K562 (cell line): ENCODE results near the gene IRF2BP2. TPM values are rescaled to one million over a fixed set of nuclear protein-coding genes. Genes with fewer than 3 reads are reported as not detected.

Experiments
- ATAC-seq: fragments of 200-7000 bp; cut with Tn5 transposase; 3 replicates; pipeline ENCODE4 v1.9.1; 2020; ENCODE audit warnings: moderate library complexity
- BruUV-seq: library from RNA; stranded (reverse); fragments of 400-500 nt; replicated peaks from 2 replicates; lab custom pipeline; 2021; lab: Mats Ljungman, UMichigan
- CTCF ChIA-PET: fragments of 300-600 bp; formaldehyde crosslinking; extraction: SDS; loops from one replicate; lab custom pipeline; 2021; ENCODE audit warnings: low intra/inter-chr PET ratio; lab: Yijun Ruan, JAX
- POLR2A ChIA-PET: fragments of 300-600, 350-650 bp; sonication (Branson Sonifier 250); formaldehyde crosslinking; extraction: SDS; loops from one replicate; lab custom pipeline; 2021; ENCODE audit warnings: antibody characterized with exemption, inconsistent platforms; lab: Yijun Ruan, JAX
- DNase-seq, 4 experiments: peaks; one replicate each; pipeline versions ENCODE4 v3.0.0 to v3.0.0-alpha.2; 2011 to 2018; ENCODE audit warnings: low spot score in 3 of 4, mixed read lengths in 3 of 4; ENCODE audit errors: extremely low read depth in 1 of 4
- FAIRE-seq: peaks from 2 replicates; lab custom pipeline; 2011; peaks lifted over from hg19 to GRCh38; lab: Jason Lieb, UNC
- H2AFZ ChIP-seq: 2 replicates; pipeline ENCODE4 v1.6.0; 2011; ENCODE audit warnings: low read depth, low read length, control low read depth, inconsistent platforms
- H3K27ac ChIP-seq: fragments of 200-600 bp; 3 replicates; pipeline ENCODE4 v1.8.0; 2011; ENCODE audit warnings: low read depth, mild to moderate bottlenecking, control low read depth, inconsistent platforms, low read length, moderate library complexity, mixed read lengths; ENCODE audit errors: extremely low read depth
- H3K27me3 ChIP-seq, 2 experiments: fragments of 300-600 bp in 1 of 2; 2 replicates in 1 of 2; 3 replicates in 1 of 2; pipeline versions ENCODE4 v1.6.0 to v1.8.0; 2011; ENCODE audit warnings: inconsistent platforms in 2 of 2, low read length in 2 of 2, mild to moderate bottlenecking in 1 of 2, mixed read lengths in 1 of 2, moderate library complexity in 1 of 2; ENCODE audit not compliant: control insufficient read depth in 2 of 2, insufficient read depth in 2 of 2
- H3K36me3 ChIP-seq: fragments of 300-600 bp; 3 replicates; pipeline ENCODE4 v1.8.0; 2011; ENCODE audit warnings: mild to moderate bottlenecking, low read length, inconsistent platforms; ENCODE audit not compliant: control insufficient read depth, insufficient read depth
- H3K4me1 ChIP-seq, 2 experiments: fragments of 200-600 bp in 1 of 2; replicated peaks in 1 of 2; 2 replicates in 1 of 2; 3 replicates in 1 of 2; pipeline versions ENCODE4 v1.5.1 to v1.8.0; 2011; ENCODE audit warnings: inconsistent platforms in 2 of 2, low read length in 2 of 2, mild to moderate bottlenecking in 1 of 2, mixed read lengths in 1 of 2, moderate library complexity in 1 of 2; ENCODE audit not compliant: control insufficient read depth in 2 of 2, insufficient read depth in 2 of 2
- H3K4me2 ChIP-seq: 2 replicates; pipeline ENCODE4 v1.6.1; 2011; ENCODE audit warnings: low read length, control low read depth, inconsistent platforms, mixed read lengths; ENCODE audit not compliant: insufficient read depth
- H3K4me3 ChIP-seq: fragments of 200-600 bp; sonication (generic), shearing (Covaris generic); 2 replicates; pipeline ENCODE4 v1.5.1; 2016; ENCODE audit warnings: control low read depth, inconsistent platforms
- H3K79me2 ChIP-seq: fragments of 200-600 bp; 3 replicates; pipeline ENCODE4 v1.8.0; 2011; ENCODE audit warnings: low read length, inconsistent platforms; ENCODE audit not compliant: control insufficient read depth, insufficient read depth
- H3K9ac ChIP-seq, 2 experiments: 2 replicates each; pipeline versions ENCODE4 v1.6.0 to v1.6.1; 2011; ENCODE audit warnings: low read depth in 2 of 2, low read length in 2 of 2, control low read depth in 1 of 2, inconsistent platforms in 1 of 2, mild to moderate bottlenecking in 1 of 2, mixed read lengths in 1 of 2; ENCODE audit not compliant: insufficient read depth in 1 of 2
- H3K9me1 ChIP-seq: one replicate; pipeline ENCODE4 v1.6.0; 2011; ENCODE audit warnings: inconsistent platforms, mild to moderate bottlenecking, low read length, moderate library complexity; ENCODE audit not compliant: control insufficient read depth, insufficient read depth
- H3K9me3 ChIP-seq: replicated peaks from 2 replicates; pipeline ENCODE4 v1.5.1; 2011; ENCODE audit warnings: low read depth, low read length, inconsistent platforms; ENCODE audit not compliant: control insufficient read depth, insufficient read depth
- H4K20me1 ChIP-seq: replicated peaks from 2 replicates; pipeline ENCODE4 v1.6.1; 2011; ENCODE audit warnings: low read length, inconsistent platforms, mixed read lengths; ENCODE audit not compliant: control insufficient read depth, insufficient read depth
- AFF1 ChIP-seq, 2 experiments: fragments of 450-650 bp; IDR thresholded peaks; 2 replicates each; pipeline ENCODE4 v1.6.1; 2018; ENCODE audit warnings: mild to moderate bottlenecking in 2 of 2, low read depth in 1 of 2; ENCODE audit not compliant: partially characterized antibody in 2 of 2
- BRCA1 ChIP-seq, 2 experiments: fragments of 450-650 bp in 1 of 2; sonication (generic) in 1 of 2; formaldehyde crosslinking in 1 of 2; IDR thresholded peaks; 2 replicates each; pipeline versions ENCODE4 v1.5.0 to v1.6.1; 2017 to 2020; ENCODE audit warnings: mild to moderate bottlenecking in 1 of 2, missing genetic modification reagents in 1 of 2
- KLF16 ChIP-seq: IDR thresholded peaks from 2 replicates; pipeline ENCODE4 v1.6.1; 2016; ENCODE audit warnings: antibody characterized with exemption
- MAFK ChIP-seq: IDR thresholded peaks from 2 replicates; pipeline ENCODE4 v1.6.1; 2011; ENCODE audit warnings: low read length, improper control_type of control experiment
- RAD51 ChIP-seq: fragments of 450-650 bp; IDR thresholded peaks from 2 replicates; pipeline ENCODE4 v1.7.1; 2016; ENCODE audit warnings: low read depth, mild to moderate bottlenecking, borderline replicate concordance
- RFX7 ChIP-seq: fragments of 250-450 bp; sonication (Bioruptor Pico); IDR thresholded peaks from 2 replicates; pipeline ENCODE4 v1.5.1; 2021; ENCODE audit warnings: mild to moderate bottlenecking
- SP1 ChIP-seq: sonication (generic); formaldehyde crosslinking; IDR thresholded peaks from 2 replicates; pipeline ENCODE4 v1.8.1; 2022; ENCODE audit warnings: mild to moderate bottlenecking, missing genetic modification reagents
- ZC3H4 ChIP-seq: sonication (generic); formaldehyde crosslinking; IDR thresholded peaks from 2 replicates; pipeline ENCODE4 v1.9.0; 2021; ENCODE audit warnings: missing genetic modification reagents, borderline replicate concordance
- ZNF12 ChIP-seq: sonication (generic); formaldehyde crosslinking; IDR thresholded peaks from 2 replicates; pipeline ENCODE4 v1.4.0; 2020; ENCODE audit warnings: mild to moderate bottlenecking, missing genetic modification reagents
- ZNF512 ChIP-seq: IDR thresholded peaks from 2 replicates; pipeline ENCODE4 v1.6.1; 2016; ENCODE audit warnings: missing genetic modification characterization, missing compliant biosample characterization
- ZNF57 ChIP-seq: fragments of 450-650 bp; formaldehyde crosslinking; IDR thresholded peaks from 2 replicates; pipeline ENCODE4 v1.4.0; 2020; ENCODE audit warnings: mild to moderate bottlenecking, moderate library complexity
- ZNF707 ChIP-seq: fragments of 250-450 bp; sonication (Bioruptor Pico); conservative IDR thresholded peaks from 2 replicates; pipeline ENCODE4 v1.8.0; 2022; ENCODE audit warnings: inconsistent platforms, mild to moderate bottlenecking, moderate library complexity
- ZNF79 ChIP-seq: fragments of 250-450 bp; sonication (Bioruptor Pico); IDR thresholded peaks from 2 replicates; pipeline ENCODE4 v1.4.0; 2020; ENCODE audit warnings: low read depth, mild to moderate bottlenecking, moderate library complexity
- WGBS: fragments of 100-300 bp; shearing (Covaris generic); methylation state at CpG from one replicate; pipeline ENCODE4 v1.1.6; 2016; ENCODE audit warnings: low coverage, mixed read lengths; ENCODE audit not compliant: insufficient coverage; ENCODE audit errors: missing lambda C conversion rate; 5-methylcytosine and 5-hydroxymethylcytosine counted together
- in situ Hi-C: fragments of 300-500 bp; cut with MboI; formaldehyde crosslinking; loops from 4 replicates; pipeline ENCODE4 v1.15.0; 2018; ENCODE audit warnings: inconsistent platforms, mixed read lengths
- intact Hi-C: fragments of 100-400 bp; cut with micrococcal nuclease; formaldehyde crosslinking; loops from 2 replicates; pipeline ENCODE4 v1.14.2; 2022
- polyA plus RNA-seq, 8 experiments: library from polyadenylated mRNA; depleted of rRNA in 4 of 8; stranded (reverse) in 5 of 8; unstranded in 3 of 8; fragments of >200 nt; fragmentation: Nextera tagmentation in 2 of 8; fragmentation: Illumina TruSeq in 1 of 8; extraction: Ambion mirVana in 2 of 8; extraction: Trizol in 1 of 8; gene quantifications; 2 replicates each; pipeline versions ENCODE4 v1.2.1 to v1.2.3, GENCODE V29; 2011 to 2014; ENCODE audit warnings: inconsistent platforms in 1 of 8, missing spikeins in 1 of 8
- total RNA-seq, 7 experiments: library from RNA; depleted of rRNA in 6 of 7; stranded (reverse); fragments of >200 nt in 6 of 7; fragmentation: Illumina TruSeq in 2 of 7; extraction: Trizol in 2 of 7; gene quantifications; 2 replicates each; pipeline versions ENCODE4 v1.2.1 to v1.2.3, GENCODE V29; 2011 to 2021; ENCODE audit warnings: low replicate concordance in 1 of 7
- TF ChIP-seq, protein P1 (sequence below), 3 experiments: fragments of 200-800 bp in 1 of 3; sonication (Bioruptor generic) in 1 of 3; sonication (generic) in 1 of 3; formaldehyde crosslinking in 1 of 3; IDR thresholded peaks; 2 replicates each; pipeline versions ENCODE4 v1.6.1 to v1.8.0; 2016 to 2022; ENCODE audit warnings: mild to moderate bottlenecking in 2 of 3, missing compliant biosample characterization in 2 of 3, missing genetic modification characterization in 2 of 3, missing genetic modification reagents in 1 of 3

Gene IRF2BP2
- total and polyA plus RNA-seq, 9 of the 15 experiments (the other 6 are each of a cell fraction or from before 2014, with no cell fraction given): 7.7 to 68.6 (median 22.1) TPM

GRCh38 chr1:234598974-234599616, 10.9 kb downstream of the IRF2BP2 start:
- Histone ChIP-seq H3K4me3 (peak overlapping the region; percentile 46), H3K4me2 (peak overlapping the region; percentile 77), H3K9me3 (no peaks in the 10 kb centered on the region), H3K9me1 (no peaks in the 10 kb centered on the region), H3K27me3 (no peaks in the 10 kb centered on the region), H3K9ac (peak overlapping the region in 1 of 2 experiments; percentile 69; a peak in 2 of 4 replicates), H3K36me3 (peaks cover 17% of the 10 kb centered on the region; the same call in 2 of the 3 replicates), H3K79me2 (peaks cover 20% of the 10 kb centered on the region), H3K27ac (peak overlapping the region; percentile 90), H2AFZ (peak overlapping the region; percentile 79), H3K4me1 (peaks cover 21 to 46% of the 10 kb centered on the region in 2 experiments), H4K20me1 (no peaks in the 10 kb centered on the region)
- BruUV-seq: no TSS peak
- ATAC-seq (no peak), FAIRE-seq (no peak), DNase-seq (no peak)
- CTCF ChIA-PET: interaction anchor here (2.4 kb wide), 1 partner anchor 100 kb away, joined by 9 read pairs; no protein-coding TSS in a partner anchor
- 17% methylated on average over 1 of the region's 1 CpG for WGBS
- intact Hi-C loops: loop anchor here (1.0 kb wide), 1 partner anchor 484 kb away; no protein-coding TSS in a partner anchor
- in situ Hi-C loops: loop anchor here (5.0 to 10.0 kb wide), 3 partner anchors 102 to 483 kb away; no protein-coding TSS in a partner anchor
- POLR2A ChIA-PET: interaction anchor here (0.6 to 3.4 kb wide), 15 partner anchors 11 to 485 kb away, joined by 3 to 26 read pairs (median 4); partner anchors contain the start of gene IRF2BP2
- TF ChIP-seq ZC3H4 (CRISPR knock-in tag) (no peak), KLF16 (no peak), ZNF57 (CRISPR knock-in tag) (no peak), SP1 (CRISPR knock-in tag) (peak; percentile 35; the same call in 1 of the 2 replicates), ZNF707 (no peak), AFF1 (IDR thresholded peaks at IDR 0.05; ENCODE audit: low read depth in 1 of 2, partially characterized antibody in 2 of 2) (peak in 1 of 2 experiments; percentile 24), BRCA1 (IDR thresholded peaks at IDR 0.05) (no peak), BRCA1 (CRISPR knock-in tag; IDR thresholded peaks at IDR 0.05) (no peak), RAD51 (no peak), ZNF512 (tag) (0 out of 2 replicates have a peak, but pooled peaks have one; percentile 38), ZNF79 (no peak), MAFK (no peak), RFX7 (no peak), ZNF12 (no peak)
- TF ChIP-seq, protein P1, sequence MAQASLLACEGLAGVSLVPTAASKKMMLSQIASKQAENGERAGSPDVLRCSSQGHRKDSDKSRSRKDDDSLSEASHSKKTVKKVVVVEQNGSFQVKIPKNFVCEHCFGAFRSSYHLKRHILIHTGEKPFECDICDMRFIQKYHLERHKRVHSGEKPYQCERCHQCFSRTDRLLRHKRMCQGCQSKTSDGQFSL (CRISPR knock-in tag; IDR thresholded peaks at IDR 0.05): peak; percentile 68; the same call in 1 of the 2 replicates
- TF ChIP-seq, protein P1 (tag; IDR thresholded peaks at IDR 0.05): peak in 1 of 2 experiments; percentile 66; a peak in 1 of 4 replicates
